ENCODE results near the gene MYO18A. TPM values are rescaled to one million over a fixed set of nuclear protein-coding genes. Genes with fewer than 3 reads are reported as not detected.

The MYO18A gene
- total RNA-seq, 1 donor from 2014 or later = 48.2 TPM

DNA sequence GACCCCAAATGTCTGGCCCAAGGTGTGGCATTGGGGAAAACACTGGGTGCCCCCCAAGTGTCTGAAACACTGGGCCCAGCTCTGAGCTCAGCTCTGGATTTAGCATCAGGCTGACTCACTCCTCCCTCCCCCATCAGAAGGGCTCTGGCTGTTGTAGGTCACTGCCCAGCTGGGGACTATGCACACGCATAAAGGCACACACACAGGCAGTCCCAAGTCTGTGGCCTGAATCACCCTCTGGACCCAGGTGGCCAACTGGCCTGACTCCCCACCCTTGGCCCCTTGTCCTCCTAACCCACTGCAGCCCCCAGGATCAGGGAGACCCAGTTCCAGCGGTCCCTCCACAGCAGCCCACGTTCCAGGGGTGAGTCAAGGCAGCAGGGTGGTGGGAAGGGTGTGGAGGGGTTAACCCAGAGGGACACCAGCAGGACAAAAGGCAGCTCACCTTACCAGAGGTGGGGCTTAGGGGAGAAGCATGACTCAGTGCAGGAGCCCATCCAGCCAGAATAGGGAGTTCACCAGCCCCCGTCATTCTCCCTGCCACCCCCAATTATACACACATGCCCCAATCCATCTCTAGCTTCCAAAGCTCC, 47.0 kb downstream of the MYO18A start:
- Mint-ChIP-seq H3K27ac (ENCODE audit: unreplicated experiment) (peak overlapping the region; percentile 50), H3K4me3 (no peak overlapping the region), H3K36me3 (ENCODE audit: low read depth) (no peaks in the 10 kb centered on the region), H3K27me3 (ENCODE audit: low read depth) (no peaks in the 10 kb centered on the region), H3K9me3 (no peaks in the 10 kb centered on the region), H3K4me1 (peaks cover 4% of the 10 kb centered on the region)
- DNase-seq (ENCODE audit: low read depth, low spot score) = no peak
- TF ChIP-seq CTCF (conservative IDR thresholded peaks at IDR 0.05) = no peak

- peak overlapping the region; percentile 62 for H3K27ac Mint-ChIP-seq (ENCODE audit: unreplicated experiment)
- H3K27me3 Mint-ChIP-seq (ENCODE audit: low read depth) = no peaks in the 10 kb centered on the region
- no peaks in the 10 kb centered on the region for H3K36me3 Mint-ChIP-seq (ENCODE audit: low read depth)
These were observed 48.1 kb downstream of the MYO18A start for GRCh38 chr17:29131814-29132682.

GRCh38 chr17:29129731-29130130, 50.5 kb downstream of the MYO18A start:
- H3K4me1 Mint-ChIP-seq = peaks cover 4% of the 10 kb centered on the region
- H3K9me3 Mint-ChIP-seq = no peaks in the 10 kb centered on the region
- H3K4me3 Mint-ChIP-seq = no peak overlapping the region
- DNase-seq (ENCODE audit: low read depth, low spot score) = no peak
- no peak overlapping the region for H3K27ac Mint-ChIP-seq (ENCODE audit: unreplicated experiment)
- TF ChIP-seq CTCF (conservative IDR thresholded peaks at IDR 0.05) = no peak
- H3K27me3 Mint-ChIP-seq (ENCODE audit: low read depth) = no peaks in the 10 kb centered on the region
- no peaks in the 10 kb centered on the region for H3K36me3 Mint-ChIP-seq (ENCODE audit: low read depth)

More at GRCh38 chr17:29131814-29132682, 48.1 kb downstream of the MYO18A start:
- no peak for DNase-seq (ENCODE audit: low read depth, low spot score)
- no peak for TF ChIP-seq CTCF (conservative IDR thresholded peaks at IDR 0.05)
- peaks cover 4% of the 10 kb centered on the region for H3K4me1 Mint-ChIP-seq
- H3K4me3 Mint-ChIP-seq = no peak overlapping the region
- H3K9me3 Mint-ChIP-seq = no peaks in the 10 kb centered on the region

DNA sequence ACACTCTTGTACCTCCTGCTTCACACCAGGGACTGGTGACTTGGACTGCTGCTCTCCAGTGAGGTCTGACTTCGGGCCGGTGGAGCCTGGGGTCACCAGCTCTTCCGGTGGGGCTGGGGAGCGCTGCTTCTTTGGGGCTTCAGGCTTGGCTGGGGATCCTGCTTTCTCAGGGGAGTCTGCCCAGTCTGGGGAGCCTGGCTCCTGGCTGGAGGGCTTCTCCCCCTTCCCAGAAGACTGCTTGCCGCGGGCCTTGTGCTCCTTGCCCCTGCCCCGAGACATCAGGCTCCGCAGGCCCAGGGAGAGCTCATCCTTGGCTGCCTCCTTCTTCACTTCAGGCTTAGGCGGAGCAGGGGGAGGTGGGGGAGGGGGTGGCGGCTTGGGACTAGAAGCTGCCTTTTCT, 52.4 kb downstream of the MYO18A start:
- TF ChIP-seq CTCF (conservative IDR thresholded peaks at IDR 0.05) = no peak
- no peak for DNase-seq (ENCODE audit: low read depth, low spot score)
- Mint-ChIP-seq H3K4me3 (no peak overlapping the region), H3K36me3 (ENCODE audit: low read depth) (no peaks in the 10 kb centered on the region), H3K27ac (ENCODE audit: unreplicated experiment) (no peak overlapping the region), H3K4me1 (no peaks in the 10 kb centered on the region), H3K9me3 (no peaks in the 10 kb centered on the region), H3K27me3 (ENCODE audit: low read depth) (no peaks in the 10 kb centered on the region)

- H3K4me1 Mint-ChIP-seq = no peaks in the 10 kb centered on the region
- no peaks in the 10 kb centered on the region for H3K9me3 Mint-ChIP-seq
- no peak overlapping the region for H3K27ac Mint-ChIP-seq (ENCODE audit: unreplicated experiment)
- no peak for TF ChIP-seq CTCF (conservative IDR thresholded peaks at IDR 0.05)
- no peak for DNase-seq (ENCODE audit: low read depth, low spot score)
- H3K27me3 Mint-ChIP-seq (ENCODE audit: low read depth) = no peaks in the 10 kb centered on the region
- H3K36me3 Mint-ChIP-seq (ENCODE audit: low read depth) = no peaks in the 10 kb centered on the region
- H3K4me3 Mint-ChIP-seq = no peak overlapping the region
These were observed 53.8 kb downstream of the MYO18A start for GRCh38 chr17:29126268-29126930.
